HUDEP-2 (cell line): ENCODE data around the gene LIM2.
"Not testable (repeated sequence)": the region's sequence is repeated elsewhere in the genome, so short reads cannot be mapped to it uniquely, and the experiment has no call there.

Experiments
- DNase-seq, 76 experiments: peaks; one replicate each; lab custom pipeline; 2025; ENCODE audit not compliant: unreplicated experiment in 76 of 76; lab: John Stamatoyannopoulos, UW

LIM2 gene, protein sequence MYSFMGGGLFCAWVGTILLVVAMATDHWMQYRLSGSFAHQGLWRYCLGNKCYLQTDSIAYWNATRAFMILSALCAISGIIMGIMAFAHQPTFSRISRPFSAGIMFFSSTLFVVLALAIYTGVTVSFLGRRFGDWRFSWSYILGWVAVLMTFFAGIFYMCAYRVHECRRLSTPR

DNA sequence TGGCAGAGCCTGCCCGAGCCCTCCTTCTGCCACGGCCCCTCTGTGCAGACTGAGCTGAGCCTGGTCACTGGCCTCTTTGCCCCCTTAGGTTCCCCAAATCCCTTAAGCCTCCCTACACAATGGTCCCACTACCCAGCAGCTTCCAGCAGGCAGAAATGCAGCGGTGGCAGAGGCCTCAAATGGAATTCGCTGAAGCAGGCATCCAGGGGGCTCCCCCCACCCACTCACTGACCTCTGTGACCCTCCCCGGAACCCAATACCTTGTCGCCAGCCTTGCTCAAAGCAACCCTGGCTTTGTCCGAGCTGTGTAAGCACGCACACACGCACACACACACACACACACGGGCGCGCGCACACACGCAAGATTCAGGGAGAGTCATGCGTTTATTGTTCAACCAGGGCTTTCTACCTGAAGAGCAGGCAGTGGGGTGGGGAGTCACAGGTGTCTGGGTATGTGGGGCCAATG, at the start of gene LIM2:
LIM2 (minus strand) TSS at position 51 of the 466 bp plus-strand sequence. CDS start 531 bp downstream, outside the sequence.
- DNase-seq: no peak

DNA sequence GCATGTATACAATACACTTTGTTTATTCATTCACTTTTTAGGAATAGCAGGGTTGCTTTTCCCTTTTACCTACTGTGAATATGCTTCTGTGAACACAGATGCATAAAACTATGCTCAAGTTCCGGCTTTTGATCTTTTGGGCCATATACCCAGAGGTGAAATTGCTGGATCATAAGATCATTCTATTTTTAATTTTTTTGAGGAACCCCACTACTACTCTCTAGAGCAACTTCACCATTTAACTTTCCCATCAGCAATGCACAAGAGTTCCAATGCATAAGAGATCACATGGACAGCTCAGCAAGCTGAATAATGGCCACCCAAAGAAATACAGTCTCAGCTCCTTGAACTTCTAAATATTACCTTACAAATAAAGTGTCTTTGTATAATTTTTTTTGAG, 46.7 kb upstream of the LIM2 start:
- DNase-seq: no peak

DNA sequence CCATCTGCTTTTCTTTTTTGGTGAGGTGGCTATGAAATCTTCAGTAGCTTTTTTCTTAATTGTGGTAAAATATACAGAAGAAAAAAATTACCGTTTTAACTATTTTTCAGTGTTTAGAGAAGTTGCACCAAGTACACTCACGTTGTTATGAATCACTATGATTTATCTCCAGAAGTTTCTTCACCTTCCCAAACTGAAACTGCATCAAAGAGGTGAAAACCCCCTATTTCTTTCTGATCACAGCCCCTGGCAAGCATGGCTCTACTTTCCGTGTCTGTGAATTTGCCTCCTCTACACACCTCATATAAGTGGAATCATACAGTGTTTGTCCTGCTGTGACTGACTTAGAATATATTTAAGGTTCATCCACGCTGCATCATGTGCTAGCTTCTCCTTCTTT, 45.3 kb upstream of the LIM2 start:
- DNase-seq: no peak

DNA sequence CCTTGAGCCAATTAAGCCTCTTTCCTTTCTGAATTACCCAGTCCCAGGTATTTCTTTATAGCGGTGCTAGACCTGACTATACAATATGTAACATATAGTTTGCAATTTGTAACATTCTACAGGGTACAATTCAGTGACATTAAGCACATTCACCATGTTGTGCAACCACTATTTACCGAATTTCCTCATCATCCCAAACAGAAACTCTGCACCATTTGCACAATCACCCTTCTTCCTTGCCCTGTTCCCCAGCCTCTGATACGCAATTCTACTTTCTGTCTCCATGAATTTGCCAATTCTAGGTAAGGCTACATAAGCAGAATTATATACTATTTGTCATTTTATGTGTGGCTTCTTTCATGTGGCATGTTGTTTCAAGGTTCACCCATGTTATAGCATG, 43.4 kb upstream of the LIM2 start:
- no peak for DNase-seq

DNA sequence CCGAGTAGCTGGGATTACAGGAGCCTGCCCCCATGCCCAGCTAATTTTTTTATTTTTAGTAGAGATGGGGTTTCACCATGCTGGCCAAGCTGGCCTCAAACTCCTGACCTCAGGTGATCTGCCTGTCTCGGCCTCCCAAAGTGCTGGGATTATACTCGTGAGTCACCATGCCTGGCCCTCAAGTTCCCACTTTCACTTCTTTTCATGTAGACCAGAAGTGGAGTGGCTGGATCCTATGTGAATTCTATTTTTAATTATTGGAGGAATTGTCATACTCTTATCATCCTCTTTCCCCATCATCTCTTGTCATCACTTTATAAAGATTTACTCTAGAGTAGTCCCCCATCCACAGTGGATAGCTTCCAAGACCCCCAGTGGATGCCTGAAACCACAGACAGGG, 42.4 kb upstream of the LIM2 start:
- DNase-seq: no peak

DNA sequence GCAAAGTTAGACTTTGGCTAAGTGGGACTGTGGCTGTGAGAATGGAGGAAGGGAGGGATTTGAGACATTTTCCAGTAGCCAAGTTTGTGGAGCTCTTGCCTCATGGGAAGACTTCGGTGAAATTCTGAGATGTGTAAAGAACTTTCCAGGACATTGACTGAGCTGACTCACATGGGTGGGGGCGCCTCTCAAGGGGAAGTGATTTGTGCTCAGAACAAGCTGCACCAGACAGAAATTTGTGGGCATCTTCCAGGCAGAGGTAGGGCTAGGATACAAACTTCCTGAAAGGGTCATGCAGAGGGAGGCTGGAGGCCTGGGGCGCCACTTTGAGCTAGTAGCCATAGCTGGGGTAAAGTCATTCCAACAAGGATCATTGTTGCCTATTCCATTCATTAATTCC, 39.4 kb upstream of the LIM2 start:
- no peak for DNase-seq

DNA sequence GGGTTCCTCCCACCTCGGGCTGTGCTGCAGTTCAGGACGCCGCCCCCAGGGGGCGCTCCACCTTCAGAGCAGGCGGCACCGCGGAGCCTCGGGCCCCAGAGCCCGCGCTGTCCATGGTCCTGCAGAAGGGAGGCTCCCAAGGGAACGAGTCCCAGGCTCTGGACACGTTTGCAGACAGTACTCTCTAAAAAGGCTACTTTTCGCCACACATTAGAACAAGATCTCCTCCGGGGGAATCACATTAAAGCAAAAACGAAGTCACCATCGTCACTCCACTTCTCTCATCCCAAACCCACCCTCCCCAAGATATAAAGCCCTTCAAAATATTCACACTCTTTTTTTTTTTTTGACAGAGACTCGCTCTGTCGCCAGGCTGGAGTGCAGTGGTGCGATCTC, 34.3 kb upstream of the LIM2 start:
- DNase-seq: peak in 73 of 76 experiments; percentile 23 to 96 (median 85)

DNA sequence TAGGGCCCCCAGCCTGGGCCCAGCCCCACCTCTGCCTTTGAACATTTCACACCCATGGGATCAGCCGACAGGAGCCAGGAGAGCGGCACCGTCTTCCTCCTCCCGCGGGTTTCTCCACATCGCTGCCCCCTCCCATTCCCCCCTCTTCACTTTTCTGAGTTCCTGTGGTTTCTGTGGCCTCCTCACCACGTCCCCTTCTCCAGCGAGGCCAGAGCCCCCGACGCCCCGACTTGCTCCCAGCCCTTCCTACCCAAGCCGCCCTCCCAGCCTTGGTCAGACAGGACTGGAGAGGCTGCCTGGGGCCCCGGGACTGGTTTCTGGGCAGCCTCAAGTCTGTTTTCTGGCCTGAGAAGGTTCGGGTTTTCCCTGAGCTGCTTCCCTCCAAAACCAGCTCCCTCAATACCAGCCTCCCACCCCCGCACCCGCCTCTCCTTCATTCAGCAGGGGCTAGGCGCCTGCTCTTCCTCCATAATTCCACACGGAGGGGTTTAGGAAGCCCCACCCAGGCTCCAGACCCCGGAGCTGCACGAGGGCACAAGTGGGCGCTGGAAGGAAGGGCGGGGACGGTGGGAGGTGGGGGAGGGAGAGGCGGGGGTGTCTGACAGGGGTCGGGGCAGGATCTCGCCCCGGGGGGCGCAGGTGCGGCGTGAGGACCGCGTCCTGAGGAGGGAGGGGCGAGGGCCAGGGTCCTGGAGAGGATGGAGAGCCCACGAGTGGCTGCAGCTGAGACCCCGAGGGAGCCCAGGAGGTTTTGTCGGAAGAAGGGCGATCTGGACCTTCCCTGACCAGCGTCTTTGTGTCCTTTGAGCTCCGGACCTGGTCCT, 33.7 kb upstream of the LIM2 start:
- no peak for DNase-seq

DNA sequence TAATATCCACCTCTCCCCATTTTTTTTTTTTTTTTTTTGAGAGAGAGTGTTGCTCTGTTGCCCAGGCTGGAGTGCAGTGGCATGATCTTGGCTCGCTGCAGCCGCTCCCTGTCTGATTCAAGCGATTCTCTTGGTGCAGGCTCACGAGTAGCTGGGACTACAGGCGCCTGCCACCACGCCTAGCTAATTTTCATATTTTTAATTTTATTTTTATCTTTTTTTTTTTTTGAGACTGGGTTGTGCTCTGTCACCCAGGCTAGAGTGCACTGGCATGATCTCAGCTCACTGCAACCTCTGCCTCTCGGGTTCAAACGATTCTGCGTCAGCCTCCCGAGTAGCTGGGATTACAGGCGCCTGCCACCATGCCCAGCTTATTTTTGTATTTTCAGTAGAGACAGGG, 32.7 kb upstream of the LIM2 start:
- DNase-seq: not testable (repeated sequence)

DNA sequence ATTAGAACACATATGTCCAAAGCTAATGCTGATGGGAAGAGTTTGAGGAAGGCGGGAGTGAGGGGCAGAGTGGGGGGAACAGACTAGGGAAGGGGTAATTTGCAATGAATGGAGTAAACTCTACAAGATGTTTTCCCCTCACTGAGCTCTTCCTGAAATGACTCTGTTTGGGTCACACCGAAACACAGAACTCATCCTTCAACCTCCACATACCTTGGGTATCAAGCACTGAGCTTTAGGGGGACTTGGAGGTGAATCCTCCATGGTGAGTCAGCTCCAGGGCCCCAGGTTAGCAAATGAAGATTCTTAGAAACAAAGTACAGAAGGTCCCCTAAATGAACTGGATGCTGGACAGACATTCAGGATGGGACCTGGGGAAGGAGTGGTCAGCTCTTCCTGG, 30.9 kb upstream of the LIM2 start:
- DNase-seq: no peak

DNA sequence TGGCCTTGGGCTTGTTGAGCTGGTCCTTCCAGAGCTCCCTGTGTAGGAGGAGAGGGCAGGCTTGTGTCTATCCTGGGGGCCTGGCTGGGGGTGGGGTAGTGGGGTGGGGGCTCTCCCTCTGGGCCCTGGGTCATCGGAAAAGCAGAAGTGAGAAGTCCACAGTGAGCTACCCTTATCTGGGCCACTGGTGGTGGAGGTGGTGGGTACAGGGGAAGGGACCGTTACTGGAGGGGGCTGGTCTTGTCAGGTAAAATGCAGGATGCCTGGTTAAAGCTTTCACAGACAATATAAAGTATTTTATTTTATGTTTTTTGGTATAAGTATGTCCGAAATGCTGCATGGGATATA, 30.0 kb upstream of the LIM2 start:
- no peak for DNase-seq

DNA sequence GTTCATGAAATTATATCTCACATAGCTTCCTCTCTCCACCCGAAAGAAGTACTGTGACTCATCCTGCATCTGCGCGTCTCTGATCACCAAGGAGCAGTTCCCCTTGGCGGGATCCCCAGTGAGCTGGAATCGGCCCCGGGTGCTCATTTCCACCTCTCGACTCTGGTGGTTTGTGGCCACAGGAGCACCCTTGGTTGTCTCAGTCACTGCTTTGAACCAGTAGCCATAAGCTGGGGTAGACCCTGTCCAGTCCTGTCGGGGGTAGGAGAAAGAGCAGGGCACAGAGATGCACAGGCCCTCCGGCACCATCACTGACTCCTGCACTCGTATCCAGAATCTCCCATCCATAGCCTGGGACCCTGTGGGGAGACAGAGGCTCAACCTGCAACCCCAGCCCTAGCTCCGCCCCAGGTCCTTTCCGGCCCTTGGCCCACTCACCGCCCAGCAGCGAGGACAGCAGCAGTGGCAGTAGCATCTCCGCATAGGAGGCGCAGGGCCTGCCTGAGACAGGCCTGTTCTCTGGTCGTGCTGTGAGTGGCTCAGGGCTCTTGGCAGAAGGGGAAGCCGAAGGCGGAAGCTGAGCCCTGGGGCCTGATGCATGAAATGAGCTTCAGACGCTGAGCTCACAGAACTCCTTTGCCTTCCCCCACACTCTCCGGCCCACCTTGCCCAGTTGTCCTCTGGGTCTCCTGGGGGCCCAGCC, 29.5 kb upstream of the LIM2 start, which contains the start of gene SIGLEC10:
SIGLEC10 (minus strand) TSS at position 536 of the 703 bp plus-strand sequence; CDS start at position 475, 61 bp downstream.
- peak in 7 of 76 experiments; percentile 4 to 18 (median 14) for DNase-seq

DNA sequence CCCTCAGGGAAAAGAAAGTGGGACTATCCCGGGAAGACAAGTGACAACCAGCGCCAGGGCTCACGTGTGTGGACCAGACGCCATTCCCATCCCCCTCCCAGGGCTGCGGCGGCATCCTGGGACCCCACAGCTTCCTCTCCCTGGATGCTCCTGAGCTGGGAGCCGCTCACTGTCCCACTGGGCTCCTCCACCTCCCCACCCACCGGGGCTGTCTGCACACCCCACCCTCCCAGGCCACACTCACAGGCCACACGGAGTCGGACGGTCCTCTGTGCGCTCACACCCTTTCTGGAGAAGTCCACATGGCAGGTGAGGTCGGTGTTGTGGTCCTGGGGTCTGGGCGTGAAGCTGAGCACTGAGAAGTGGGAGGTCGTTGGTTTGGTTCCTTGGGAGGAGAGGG, 28.6 kb upstream of the LIM2 start:
- not testable (repeated sequence) for DNase-seq

DNA sequence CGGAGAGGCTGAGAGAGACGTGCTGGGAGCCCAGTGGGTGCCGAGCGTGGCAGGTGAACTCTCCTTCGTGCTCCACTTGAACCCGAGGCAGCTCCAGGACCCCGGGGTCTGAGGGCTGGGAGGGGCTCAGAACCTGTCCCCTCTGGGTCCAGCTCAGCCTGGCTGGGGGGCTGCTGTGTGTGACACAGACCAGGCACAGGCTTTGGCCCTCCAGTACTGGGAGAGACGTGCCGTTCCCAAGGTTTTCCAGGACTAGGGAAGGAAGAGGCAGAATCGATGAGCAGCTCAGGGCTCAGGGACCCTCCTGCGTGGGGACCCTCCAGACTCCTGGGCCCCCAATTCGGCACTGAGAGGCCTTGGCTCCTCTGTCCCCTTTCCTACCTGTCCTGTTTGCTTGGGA, 27.4 kb upstream of the LIM2 start:
- DNase-seq: no peak

DNA sequence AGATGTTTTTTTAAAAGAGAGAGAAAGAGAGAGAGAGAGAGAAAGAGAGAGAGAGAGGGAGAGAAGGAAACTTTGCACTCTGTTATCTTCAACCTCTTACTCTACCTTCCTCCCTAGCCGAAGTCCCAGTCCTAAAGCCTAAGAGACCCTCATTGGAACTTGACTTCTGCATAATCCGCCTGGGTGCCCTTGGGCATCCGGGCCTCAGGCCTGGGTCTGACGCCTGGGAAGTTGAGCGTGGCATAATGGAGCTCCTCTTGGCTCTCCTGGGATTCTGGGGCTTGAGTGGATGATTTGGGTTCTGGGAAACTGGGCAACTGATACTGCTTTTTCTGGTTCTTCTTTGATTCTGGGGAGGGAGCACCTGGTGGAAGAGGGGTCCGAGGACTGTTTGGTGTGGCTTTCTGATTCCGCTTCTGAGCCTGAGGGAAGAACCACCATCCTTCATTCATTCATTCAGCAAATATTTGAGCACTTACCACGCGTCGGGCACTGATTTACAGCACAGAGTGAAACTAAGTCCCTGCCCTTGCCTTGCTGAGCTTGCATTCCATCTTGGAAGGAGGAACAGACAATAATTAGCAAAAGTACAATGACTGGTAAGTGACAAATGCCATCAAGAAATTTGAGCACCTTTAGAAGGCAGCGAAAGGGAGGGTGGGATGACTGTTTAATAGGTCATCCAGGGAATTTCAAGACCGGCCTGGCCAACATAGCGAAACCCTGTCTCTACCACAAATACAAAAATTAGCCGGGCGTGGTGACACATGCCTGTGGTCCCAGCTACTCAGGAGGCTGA, 23.4 kb upstream of the LIM2 start:
- DNase-seq: no peak

DNA sequence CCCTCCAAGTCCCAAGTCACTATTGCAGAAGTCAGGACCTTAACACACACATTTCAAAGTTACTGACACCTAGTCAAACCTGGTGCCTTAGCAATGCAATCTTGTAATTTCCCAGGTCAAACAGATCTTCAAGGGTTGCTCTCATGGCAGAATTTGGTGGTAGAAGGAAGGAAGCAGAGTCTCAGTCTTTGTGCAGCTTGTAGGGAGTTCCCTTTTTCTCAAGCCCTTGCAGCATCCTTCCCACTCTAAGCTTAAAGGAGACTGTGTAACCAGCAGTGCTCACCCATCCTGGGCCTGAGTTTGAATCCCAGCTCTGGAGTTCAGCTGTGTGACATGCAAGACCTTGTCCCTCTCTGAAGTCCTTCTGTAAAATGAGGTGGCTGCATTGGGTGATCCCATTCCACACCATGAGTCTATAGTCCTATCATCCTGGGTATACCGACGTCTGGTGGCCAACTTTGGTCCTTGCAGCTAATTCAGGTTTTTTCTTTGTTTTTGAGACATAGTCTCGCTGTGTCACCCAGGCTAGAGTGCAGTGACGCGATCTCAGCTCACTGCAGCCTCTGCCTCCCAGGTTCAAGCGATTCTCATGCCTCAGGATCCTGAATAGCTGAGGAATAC, 19.8 kb upstream of the LIM2 start:
- DNase-seq: peak in 44 of 76 experiments; percentile 4 to 68 (median 34)

DNA sequence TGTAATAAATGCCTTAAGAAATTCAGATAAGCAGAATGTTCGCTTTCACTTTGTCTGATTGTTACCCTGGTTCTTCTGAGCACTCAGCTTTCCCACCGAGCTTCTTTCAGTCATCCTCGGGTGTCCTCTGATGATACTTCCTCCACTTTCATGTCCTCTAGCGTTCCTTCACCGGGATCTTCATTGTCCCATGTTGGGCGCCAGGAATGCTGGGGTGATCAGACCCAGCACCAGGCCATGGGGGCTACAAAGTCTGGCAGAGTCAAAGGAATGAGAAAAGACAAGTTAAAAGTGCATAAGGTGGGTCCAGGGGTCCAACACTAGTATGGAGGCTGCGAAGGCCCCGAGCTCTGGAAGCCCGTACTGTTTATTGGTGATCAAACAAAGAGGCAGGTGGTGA, 14.3 kb upstream of the LIM2 start:
- no peak for DNase-seq

DNA sequence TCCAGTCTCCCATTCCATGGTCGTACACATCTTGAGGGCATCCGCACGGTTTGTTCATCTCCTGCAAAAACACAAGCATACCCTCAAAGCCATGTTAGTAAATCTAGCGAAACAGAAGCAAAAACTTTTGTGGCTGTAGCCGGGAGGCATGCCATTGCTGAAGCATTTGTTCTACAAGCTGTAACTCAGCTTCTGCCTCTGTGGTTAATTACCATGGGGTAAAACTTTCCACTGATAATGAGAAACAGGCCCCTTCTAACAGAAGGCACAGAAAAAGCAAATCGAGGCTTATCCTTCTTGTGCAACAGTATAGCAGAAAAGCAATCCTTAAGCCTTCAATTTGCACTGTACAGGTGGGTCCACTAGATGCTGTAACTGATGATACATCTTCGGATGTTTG, 12.2 kb upstream of the LIM2 start:
- not testable (repeated sequence) for DNase-seq

DNA sequence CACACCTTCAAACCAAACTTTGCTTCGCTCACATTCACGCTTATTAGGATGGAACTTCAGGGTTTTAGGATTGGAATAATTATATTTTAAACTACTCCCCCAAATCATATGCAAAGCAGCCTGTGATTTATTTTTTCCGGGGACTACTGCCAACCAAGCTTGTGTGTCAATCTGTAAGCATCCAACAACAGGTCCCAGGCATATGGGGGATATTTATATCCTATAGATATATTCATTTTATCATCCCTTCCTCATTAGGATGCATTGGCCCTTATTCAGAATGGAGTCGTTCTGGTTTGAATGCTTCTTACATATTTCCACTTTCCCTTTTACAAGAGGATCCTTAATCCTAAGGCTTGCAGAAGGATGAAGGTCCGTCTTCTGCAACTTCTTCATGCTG, 11.5 kb upstream of the LIM2 start:
- no peak for DNase-seq

DNA sequence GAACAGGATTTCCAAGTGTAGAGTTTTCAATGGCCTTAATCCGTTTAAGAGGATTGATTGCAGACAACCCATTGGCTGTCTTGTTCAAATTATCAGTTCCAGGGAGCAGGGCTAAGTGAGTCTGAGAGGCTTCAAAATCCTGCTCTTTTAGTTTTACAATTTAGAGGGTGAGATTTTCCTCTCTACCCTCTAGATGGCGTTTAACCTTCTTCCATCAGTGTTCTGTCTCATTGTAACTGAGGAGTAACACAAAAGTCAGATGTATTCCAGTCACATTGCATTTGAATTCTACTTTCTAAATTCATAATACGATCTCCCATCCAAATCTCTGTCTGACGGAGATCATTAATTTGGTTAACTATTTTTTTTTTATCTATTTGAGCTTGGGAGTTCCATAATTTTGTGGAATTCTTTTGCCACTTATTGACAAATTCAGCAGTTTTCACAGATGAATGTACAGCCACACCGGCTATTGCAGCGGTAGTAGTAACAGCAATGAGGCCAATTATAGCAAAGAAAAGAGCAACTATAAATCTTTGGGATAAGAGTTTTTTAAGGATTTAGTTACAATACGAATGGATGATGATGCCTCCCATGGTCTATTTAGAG, 10.4 kb upstream of the LIM2 start:
- DNase-seq: peak in 19 of 76 experiments; percentile 8 to 51 (median 27)
